GM19240 (cell line): Measurements from ENCODE around the gene GOSR2.

Experiments
- DNase-seq: peaks from one replicate; pipeline ENCODE4 v3.0.0; 2011; ENCODE audit warnings: low spot score; ENCODE audit not compliant: insufficient read length

Gene GOSR2

DNA sequence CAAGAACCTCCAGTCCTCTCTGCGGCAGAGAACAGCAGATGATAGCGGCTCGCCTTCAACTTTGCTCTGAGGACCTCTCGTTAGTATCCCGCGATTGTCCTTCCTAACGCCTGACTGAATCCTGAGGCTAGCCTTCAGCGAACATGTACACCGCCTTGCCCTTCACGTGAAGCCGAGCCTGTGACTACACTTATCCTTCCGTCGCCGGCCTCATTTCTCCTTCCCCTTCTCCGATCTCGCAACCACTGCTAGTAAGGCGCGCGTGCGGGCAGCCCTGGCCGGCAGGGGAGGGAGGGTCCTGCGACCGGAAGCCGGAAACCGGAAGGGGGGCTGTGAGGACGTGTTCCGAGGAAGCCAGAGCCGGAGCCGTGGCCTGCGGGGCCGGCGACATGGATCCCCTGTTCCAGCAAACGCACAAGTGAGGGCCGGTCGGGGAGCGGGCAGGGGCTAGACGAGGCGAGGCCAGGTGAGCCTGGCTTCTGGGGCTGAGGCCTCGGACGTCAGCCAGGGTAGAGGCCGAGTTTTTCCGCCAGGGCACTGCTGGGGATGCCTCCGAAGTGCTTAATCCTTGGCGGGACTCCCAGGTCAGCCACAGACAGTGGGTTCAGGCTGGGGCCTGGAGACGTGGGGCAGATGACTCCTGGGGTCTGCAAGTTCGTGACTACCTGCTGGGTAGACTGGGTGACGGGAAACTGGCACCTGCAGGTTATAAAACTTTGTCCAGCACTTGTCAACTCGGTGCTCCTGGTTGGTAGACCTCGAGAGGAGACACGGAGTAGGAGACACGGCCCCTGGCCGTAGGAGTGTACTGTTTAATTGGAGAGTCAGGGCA is at the start of gene GOSR2:
TSS of gene GOSR2 (plus strand) at position 357 of the 832 bp plus-strand sequence. CDS start at position 390, 33 bp downstream.
- DNase-seq, result peak; percentile 92

DNA sequence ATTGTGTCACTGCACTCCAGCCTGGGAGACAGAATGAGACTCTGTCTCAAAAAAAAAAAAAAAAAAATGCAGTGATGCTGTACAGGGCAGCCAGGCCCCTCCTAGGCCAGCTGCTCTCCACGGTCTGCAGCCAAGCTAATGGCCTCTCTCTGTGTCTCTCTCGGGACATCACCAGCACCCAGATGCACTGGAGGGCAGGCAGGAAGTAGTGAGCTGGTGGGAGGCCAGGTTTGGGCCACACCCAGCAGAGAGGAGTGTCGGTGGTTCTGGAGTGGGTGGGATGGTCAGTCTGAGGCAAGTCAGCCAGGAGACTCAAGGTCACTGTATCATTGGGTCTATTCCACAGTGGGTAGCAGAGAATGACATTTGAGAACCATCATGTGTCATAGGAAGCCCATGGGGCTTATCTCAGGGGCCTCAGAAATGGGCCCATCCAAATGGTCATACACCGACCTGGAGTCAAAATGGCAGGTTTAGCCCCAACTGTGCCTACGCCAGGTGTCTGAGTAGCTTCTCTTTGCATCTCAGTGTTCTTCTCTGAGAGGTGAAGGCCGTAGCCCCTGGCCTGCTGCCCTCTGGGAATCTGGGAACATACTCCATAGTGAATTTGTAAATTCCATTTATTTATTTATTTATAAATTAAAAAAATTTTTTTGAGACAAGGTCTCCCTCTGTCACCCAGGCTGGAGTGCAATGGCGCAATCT is 48.9 kb upstream of the GOSR2 start:
- DNase-seq, result no peak

DNA sequence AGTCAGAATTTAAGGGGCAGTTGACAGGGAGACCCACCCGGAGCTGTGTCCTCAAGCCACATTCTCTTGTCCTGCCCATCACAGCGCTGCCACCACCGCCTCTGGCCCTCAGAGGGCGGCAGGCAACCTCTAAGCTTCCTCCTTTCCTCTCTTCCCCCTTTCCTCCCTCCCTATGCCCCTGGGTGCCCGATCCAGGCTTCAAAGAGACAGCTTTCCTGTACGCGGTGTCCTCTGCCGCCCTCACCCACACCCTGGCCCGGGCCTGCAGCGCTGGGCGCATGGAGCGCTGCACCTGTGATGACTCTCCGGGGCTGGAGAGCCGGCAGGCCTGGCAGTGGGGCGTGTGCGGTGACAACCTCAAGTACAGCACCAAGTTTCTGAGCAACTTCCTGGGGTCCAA is 48.1 kb upstream of the GOSR2 start:
- DNase-seq, result no peak

DNA sequence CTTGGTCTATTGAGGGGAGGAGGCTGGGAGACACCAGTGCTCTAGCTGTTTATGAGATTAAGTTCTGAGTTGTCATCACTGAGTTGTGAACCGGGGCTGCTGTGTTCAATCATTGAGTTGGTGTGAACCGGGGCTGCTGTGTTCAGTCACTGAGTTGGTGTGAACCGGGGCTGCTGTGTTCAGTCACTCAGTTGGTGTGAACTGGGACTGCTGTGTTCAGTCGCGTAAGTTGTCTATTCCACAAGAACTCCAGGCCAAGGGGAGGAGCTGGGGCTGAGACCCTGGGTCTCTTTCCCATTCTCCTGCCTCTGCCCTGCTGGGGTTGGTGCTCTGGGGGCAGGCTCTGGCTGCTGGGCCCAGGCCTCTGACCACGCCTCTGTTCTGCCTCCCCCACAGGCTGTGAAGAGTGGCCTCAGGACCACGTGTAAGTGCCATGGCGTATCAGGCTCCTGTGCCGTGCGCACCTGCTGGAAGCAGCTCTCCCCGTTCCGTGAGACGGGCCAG is 47.1 kb upstream of the GOSR2 start:
- DNase-seq, result no peak

DNA sequence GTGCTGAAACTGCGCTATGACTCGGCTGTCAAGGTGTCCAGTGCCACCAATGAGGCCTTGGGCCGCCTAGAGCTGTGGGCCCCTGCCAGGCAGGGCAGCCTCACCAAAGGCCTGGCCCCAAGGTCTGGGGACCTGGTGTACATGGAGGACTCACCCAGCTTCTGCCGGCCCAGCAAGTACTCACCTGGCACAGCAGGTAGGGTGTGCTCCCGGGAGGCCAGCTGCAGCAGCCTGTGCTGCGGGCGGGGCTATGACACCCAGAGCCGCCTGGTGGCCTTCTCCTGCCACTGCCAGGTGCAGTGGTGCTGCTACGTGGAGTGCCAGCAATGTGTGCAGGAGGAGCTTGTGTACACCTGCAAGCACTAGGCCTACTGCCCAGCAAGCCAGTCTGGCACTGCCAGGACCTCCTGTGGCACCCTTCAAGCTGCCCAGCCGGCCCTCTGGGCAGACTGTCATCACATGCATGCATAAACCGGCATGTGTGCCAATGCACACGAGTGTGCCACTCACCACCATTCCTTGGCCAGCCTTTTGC is 46.5 kb upstream of the GOSR2 start:
- DNase-seq, result no peak

DNA sequence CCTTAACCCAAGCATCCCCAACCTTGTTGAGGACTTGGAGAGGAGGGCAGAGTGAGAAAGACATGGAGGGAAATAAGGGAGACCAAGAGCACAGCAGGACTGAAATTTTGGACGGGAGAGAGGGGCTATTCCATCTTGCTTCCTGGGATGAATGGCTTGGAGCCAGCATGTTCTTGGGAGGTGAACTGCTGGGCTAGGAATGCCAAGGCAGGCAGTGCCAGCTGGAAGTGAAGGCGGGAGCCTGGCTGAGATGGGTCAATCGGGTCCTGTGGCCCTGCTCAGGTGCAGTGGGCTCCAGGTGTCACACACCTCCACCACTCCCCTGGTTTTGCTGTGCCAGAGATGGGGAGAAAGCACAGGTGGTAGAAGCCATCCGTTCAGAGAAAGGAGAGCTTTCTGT is 46.0 kb upstream of the GOSR2 start:
- no peak for DNase-seq

DNA sequence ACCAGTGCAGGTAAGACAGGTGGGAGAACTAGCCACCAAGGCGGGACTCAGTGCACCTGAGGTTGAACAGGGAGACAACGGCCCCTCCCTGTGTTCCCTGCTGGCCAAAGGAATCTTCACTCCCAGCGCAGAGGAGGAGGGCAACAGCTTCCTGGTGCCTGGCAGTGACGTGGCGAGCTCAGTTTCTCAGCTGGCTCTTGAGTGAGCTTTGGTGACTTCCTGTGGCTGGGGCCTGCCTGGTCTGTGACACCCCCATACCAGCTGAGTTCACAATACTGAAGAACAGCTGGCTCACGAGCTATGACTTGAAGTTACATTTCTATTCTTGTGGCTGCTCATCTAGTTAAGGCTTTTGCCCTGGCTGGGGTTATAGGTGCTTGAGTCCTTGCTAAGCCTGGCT is 45.5 kb upstream of the GOSR2 start:
- no peak for DNase-seq

DNA sequence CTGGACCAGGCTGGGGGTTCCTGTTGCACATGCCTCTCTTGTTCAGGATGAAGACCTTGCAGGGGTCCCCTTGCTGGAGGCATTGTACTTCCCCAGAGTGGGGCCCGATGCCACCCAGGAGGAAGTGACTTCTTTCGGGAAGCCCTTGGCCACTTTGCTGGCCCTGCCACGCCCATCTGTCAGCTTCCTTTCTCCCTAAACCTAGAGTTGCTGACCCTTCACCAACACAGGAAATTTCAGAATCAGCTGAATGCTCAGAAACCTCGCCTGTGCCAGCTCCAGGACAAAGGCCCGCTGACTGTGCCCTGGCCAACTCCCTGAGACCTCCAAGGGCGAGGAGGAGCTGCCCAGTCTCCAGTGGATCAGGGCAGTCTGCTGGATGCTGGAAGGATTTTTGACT is 44.9 kb upstream of the GOSR2 start:
- no peak for DNase-seq

DNA sequence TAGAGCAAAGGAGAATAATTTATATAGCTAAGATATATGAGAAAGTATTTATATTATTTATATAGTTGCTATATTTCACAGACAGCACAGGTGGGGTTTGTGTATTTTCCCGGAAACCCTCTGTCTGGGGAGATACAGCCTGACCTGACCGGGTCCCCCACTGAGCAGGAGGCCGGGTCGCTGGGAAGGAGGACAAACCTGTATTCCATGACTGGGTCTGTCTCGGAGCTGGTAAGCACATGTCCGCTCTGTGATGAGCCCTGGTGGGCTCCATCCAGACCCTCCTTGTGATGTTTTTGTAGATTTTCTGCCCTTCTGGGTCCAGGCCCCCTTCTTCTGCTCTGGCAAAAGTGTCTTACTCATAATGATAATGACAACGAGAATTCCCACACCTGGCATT is 43.9 kb upstream of the GOSR2 start:
- DNase-seq, result no peak

DNA sequence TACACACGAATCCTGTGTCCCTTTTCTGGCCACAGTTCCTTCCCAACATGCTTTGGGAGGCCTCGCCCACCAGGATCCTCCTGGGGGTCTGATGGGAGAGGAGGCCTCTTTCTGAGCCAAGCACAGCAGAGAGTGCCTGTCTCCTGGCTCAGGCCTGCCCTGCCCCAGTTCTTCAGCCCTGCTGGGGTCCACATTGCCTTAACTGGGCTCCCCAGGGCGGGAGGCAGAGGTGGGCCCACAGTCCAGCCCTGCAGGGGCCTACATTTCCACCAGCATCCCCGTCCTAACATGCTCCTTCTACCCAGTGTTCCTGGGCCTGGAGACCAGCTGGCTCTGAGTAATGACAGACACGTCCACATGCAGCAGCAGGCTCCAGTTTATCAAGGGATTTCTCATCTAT is 41.9 kb upstream of the GOSR2 start:
- DNase-seq, result no peak

DNA sequence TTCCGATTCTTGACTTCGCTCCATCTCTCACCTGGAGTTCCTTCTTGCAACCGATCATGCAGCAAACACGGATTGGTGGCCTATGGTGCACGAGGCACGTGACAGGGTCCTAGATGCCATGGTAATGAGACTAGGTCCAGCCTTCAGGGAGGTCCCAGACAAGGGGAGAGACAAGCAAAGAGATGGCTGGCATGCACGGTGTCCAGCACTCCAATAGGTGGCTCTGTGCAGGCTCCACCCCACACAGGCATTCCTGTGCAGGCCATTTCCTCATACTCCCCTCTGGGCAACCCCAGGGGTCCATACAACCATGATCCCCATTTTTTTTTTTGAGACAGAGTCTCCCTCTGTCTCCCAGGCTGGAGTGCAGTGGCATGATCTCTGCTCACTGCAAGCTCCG is 40.3 kb upstream of the GOSR2 start:
- DNase-seq, result no peak

DNA sequence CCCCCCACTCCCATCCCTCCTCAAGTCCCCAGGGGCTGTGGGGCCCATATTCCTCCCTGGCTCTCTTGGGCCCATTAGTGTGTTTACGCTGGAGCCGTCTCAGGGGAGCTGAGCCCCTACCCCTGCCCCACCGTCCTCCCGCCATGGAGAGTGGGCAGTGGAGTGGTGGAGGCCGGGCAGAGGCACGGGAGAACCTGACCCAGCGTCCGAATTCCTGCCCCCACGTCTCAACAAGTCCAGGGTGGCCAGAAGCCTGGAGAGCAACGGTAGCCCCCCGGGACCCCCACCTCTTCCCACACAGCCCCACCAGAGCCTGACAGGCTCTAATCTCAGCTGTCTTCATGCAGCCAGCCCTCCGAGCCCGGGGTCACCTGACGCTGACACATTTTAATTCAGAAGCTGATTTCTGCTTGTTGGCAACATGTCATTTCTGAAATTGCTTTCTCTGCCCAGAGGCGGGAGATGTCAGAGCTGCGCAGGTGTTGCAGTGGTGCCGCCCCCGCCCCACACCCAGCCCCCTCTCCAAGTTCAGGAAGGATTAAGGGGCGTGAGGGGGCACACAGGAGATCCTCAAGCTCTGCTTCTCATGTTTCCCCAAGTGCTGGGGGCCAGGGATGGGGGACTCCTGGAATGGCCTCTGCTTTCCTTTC is 39.0 kb upstream of the GOSR2 start:
- DNase-seq, result no peak

DNA sequence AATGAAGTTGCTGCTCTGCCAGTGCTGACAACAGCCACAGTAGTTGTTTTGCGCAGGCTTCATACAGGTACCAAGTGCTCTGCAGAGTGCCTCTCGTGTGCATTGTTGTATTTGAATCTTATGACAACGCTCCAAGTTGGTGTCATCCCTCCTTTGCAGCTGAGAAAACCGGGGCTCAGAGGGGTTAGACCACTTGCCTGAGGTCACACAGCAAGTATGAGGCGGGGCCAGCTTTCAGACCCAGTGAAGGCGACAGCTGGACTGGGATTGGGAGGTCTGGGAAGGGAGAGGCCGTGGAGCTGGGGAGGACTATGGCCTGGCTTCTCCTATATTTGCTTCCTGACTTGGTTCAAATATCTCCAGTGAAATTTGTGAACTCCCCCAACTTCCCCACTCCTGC is 38.4 kb upstream of the GOSR2 start:
- DNase-seq, result no peak

DNA sequence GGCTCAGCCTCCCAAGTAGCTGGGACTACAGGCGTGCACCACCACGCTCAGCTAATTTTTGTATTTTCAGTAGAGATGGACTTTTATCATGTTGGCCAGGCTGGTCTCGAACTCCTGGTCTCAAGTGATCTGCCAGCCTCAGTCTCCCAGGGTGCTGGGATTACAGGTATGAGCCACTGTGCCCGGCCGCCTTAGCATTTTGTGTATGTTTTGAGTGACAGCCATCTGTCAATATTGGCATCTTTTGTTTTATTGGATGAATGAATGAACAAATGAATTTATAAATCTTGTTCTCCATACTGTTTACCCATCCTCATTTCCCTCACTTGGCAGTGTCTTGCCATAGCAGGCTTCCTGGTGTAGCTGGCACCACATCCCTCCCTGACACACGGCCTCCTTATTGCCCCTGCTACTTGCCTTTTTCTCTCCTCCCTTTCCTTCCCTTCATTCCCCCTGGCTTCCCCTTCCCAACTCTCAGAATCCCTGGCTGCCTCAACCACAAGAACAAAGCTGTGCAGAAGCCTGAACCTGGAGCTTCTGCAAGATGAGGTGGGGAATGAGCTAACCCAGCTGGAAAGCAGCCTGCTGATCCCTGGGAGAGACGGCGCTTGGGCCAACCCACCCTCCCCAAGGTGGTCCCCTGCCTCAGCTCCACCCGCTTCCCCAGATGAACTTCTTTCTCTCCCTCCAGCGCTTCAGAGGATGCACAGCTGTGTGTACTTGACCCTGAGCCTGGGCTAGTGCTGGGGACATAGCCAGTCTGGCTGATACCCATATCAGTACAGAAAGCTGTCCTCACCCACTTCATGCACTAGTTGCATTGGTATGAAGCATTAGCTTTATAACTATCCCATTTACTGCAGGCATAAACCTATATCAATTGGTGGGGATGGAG is 37.3 kb upstream of the GOSR2 start:
- DNase-seq, result no peak

DNA sequence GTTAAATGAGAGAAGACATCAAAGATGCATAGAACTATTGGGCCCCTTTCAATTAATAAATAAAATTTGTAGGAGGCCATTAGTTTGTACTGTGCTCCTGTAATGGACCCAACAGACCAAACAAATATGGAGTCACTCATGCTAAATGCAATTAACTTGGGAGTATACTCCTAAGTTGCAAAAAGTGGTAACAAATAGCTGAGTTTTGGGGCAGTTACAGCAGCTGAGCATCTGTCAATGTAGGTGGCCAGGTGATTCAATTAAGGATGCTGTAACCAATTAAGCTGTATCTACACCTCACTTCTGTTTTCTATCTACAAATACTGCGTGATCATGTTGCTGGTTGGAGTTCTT is 36.7 kb upstream of the GOSR2 start:
- no peak for DNase-seq

DNA sequence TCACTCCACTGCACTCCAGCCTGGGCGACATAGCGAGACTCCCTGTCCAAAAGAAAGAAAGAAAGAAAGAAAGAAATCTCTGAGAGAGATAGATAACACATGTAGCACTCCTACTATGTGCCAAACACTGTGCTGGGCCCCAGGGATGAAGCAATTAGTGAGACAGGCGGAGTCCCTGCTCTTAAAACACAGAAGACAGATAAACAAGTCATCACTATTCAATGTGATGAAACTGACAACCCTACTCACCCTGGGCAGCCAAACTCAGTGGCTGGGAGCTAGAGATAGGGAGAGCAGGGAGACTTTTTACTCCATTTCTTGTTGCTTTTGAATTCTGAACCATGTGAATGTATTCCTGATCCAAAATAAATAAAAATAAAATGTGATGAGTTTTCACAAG is 35.2 kb upstream of the GOSR2 start:
- no peak for DNase-seq

DNA sequence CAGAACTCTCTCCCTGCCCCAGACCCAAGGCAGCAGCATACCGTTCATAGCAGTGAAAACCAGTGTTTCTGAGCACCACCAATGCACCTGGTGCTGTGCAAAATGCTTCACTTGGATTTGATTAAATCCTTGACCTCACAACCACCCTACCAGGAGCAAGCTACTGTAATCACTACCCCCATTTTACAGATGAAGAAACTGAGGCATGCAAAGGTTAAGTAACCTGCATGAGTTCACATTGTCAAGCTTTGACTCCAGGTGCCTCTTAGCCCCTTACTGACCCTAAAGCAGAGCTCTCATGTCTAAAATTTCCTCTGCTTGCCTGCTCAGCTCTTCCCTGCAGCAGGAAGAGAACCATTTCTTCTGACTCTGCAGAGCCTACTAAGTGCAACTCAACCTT is 34.2 kb upstream of the GOSR2 start:
- no peak for DNase-seq

DNA sequence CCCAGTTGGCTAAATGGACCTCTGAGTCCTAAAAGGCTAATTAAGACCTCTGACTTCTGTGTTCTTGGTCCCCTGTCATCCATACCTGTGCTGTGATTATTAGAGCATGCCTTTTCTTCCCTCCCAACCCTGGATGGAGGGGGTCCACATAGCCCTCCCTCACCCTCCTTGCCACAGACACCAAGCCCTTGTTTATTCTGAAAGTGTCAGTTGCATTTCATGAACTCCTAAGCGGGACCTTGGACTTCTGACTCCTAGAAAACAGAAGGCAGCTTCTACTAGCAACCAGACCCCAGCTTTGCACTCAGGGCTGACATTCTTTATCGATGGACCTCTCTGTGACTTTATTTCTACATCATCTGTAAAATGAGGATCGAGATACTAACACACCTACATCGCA is 33.4 kb upstream of the GOSR2 start:
- no peak for DNase-seq

DNA sequence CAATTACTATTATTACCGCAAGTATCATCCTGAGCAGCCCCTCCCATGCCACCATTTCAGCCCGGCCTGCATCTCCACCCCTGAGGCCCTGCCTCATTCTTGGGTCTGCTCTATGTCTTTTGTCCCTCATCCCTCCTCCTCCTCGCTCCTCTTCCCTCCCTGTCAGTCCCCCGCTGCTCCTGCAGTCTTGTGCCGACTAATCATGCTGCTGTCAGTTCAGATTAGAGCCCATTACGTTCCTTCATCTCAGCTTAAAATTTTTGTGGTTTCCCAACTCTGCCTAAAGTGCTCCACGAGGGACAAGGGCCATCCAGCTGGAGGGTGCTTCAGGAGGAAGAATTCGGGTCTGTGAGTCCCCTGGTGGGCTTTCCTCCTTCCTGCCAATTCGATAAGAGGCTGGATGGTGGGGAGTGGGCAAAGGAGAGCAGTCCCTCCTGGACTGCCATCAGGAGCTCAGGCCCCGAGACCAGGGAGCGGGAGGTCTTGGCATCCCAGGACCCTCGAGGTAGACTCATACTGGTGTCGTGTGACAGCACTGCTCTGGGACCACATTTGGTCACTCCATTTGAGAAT is 32.9 kb upstream of the GOSR2 start:
- no peak for DNase-seq

DNA sequence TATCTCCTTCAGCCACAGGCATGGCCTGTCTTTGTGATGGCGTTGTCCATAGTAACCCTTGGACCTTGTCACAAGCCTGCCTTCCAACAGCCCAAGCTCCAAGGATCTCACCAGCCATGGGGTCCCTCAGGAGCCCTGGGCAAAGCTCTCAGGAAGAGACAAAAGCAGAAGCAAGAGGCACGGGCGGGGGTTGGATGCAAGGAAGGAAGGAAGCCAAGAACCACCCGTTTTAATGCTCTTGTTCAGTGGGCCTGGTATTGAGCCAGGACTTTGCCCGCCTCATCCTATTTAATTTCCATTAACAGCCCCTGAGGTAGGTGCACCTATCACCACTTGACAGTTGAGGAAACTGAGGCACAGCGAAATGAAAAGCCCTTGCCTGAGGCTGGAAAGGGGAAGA is 32.3 kb upstream of the GOSR2 start:
- no peak for DNase-seq

DNA sequence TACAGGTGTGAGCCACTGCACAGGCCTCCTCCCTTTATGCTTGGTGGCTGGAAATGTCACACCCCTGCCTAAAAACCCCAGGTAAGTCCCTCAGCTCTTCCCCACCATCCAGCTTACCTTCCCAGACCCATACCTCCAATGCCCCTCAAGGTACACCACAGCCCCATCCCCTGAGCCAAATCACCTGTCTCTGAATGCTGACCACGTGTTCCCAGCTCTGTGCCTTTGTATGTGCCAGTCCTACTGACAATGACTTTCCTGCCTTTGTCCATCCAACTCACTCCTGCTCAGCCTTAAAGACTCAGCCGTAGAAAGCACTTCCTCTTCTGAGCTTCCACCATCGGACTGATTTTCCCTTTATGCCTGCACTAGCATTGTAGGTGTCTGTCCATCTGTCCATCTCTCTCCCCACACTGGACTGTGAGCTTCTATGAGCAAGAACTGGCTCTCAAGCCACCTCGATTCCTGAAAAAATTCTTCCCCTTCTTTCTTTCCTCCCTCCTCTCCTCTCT is 30.7 kb upstream of the GOSR2 start:
- no peak for DNase-seq
